OCI-LY7 (cell line): ENCODE measurements around the gene SLC2A4RG. TPM values are rescaled to one million over a fixed set of nuclear protein-coding genes. Genes with fewer than 3 reads are reported as not detected.

ENCODE experiments used
- small RNA-seq: library from RNA; depleted of rRNA; stranded (forward); fragments of <200 nt; gene quantifications from one replicate; pipeline ENCODE3, GENCODE V24; 2014
- total RNA-seq, 2 experiments: library from RNA; depleted of rRNA in 1 of 2; stranded (reverse); fragments of >200 nt in 1 of 2; shearing (Covaris generic) in 1 of 2; gene quantifications; 2 replicates each; pipeline ENCODE4 v1.2.3, GENCODE V29; 2014 to 2022

Gene SLC2A4RG
- total RNA-seq, 2 experiments from 2014 or later = 77.9 to 113 TPM

Small RNA genes within 50 kb of the gene (small RNA-seq; reads per million reads assigned to genes)
- gene LIME1 (not detected), gene TNFRSF6B (not detected)

Other genes with a start within 250 kb of the SLC2A4RG start
- gene EEF1A2, start 240.7 kb upstream of the SLC2A4RG start, total RNA-seq (2014; rRNA removed; shearing (Covaris generic)) = 0.22 and 0.36 TPM in 2 replicates
- gene EEF1A2, start 240.7 kb upstream of the SLC2A4RG start, total RNA-seq (2022) = 0.92 TPM in 1 of 2 replicates, not detected in the other
- 16.5 and 34.9 TPM in 2 replicates for gene PPDPF, start 219.0 kb upstream of the SLC2A4RG start, total RNA-seq (2014; rRNA removed; shearing (Covaris generic))
- gene PPDPF, start 219.0 kb upstream of the SLC2A4RG start, total RNA-seq (2022) = 117 and 126 TPM in 2 replicates
- 0.05 and 0.13 TPM in 2 replicates for gene PTK6, start 202.4 kb upstream of the SLC2A4RG start, total RNA-seq (2014; rRNA removed; shearing (Covaris generic))
- gene PTK6, start 202.4 kb upstream of the SLC2A4RG start, total RNA-seq (2022) = 1.8 and 2.0 TPM in 2 replicates
- gene SRMS, start 192.0 kb upstream of the SLC2A4RG start, total RNA-seq (2014; rRNA removed; shearing (Covaris generic)) = not detected in 2 replicates
- 0.42 TPM in 1 of 2 replicates, not detected in the other for gene SRMS, start 192.0 kb upstream of the SLC2A4RG start, total RNA-seq (2022)
- gene FNDC11, start 185.6 kb upstream of the SLC2A4RG start, total RNA-seq (2014; rRNA removed; shearing (Covaris generic)) = 0.15 and 0.41 TPM in 2 replicates
- 2.1 and 3.0 TPM in 2 replicates for gene FNDC11, start 185.6 kb upstream of the SLC2A4RG start, total RNA-seq (2022)
- 3.6 and 6.5 TPM in 2 replicates for gene HELZ2, start 165.5 kb upstream of the SLC2A4RG start, total RNA-seq (2014; rRNA removed; shearing (Covaris generic))
- gene HELZ2, start 165.5 kb upstream of the SLC2A4RG start, total RNA-seq (2022) = 8.3 and 8.6 TPM in 2 replicates
- gene GMEB2, start 112.7 kb upstream of the SLC2A4RG start, total RNA-seq (2014; rRNA removed; shearing (Covaris generic)) = 14.3 and 15.6 TPM in 2 replicates
- gene GMEB2, start 112.7 kb upstream of the SLC2A4RG start, total RNA-seq (2022) = 15.0 and 15.6 TPM in 2 replicates
- 4.0 and 6.7 TPM in 2 replicates for gene STMN3, start 86.4 kb upstream of the SLC2A4RG start, total RNA-seq (2014; rRNA removed; shearing (Covaris generic))
- 6.7 and 7.5 TPM in 2 replicates for gene STMN3, start 86.4 kb upstream of the SLC2A4RG start, total RNA-seq (2022)
- 20.0 and 22.5 TPM in 2 replicates for gene RTEL1, start 81.5 kb upstream of the SLC2A4RG start, total RNA-seq (2014; rRNA removed; shearing (Covaris generic))
- 47.2 and 55.0 TPM in 2 replicates for gene RTEL1, start 81.5 kb upstream of the SLC2A4RG start, total RNA-seq (2022)
- 1.4 and 6.6 TPM in 2 replicates for gene TNFRSF6B, start 43.1 kb upstream of the SLC2A4RG start, total RNA-seq (2014; rRNA removed; shearing (Covaris generic))
- 1.0 TPM in 1 of 2 replicates, not detected in the other for gene TNFRSF6B, start 43.1 kb upstream of the SLC2A4RG start, total RNA-seq (2022)
- gene ARFRP1, start 31.8 kb upstream of the SLC2A4RG start, total RNA-seq (2014; rRNA removed; shearing (Covaris generic)) = 47.9 and 53.3 TPM in 2 replicates
- gene ARFRP1, start 31.8 kb upstream of the SLC2A4RG start, total RNA-seq (2022) = 82.1 and 85.6 TPM in 2 replicates
- gene ZGPAT, start 31.7 kb upstream of the SLC2A4RG start, total RNA-seq (2014; rRNA removed; shearing (Covaris generic)) = 43.1 and 43.9 TPM in 2 replicates
- 50.8 and 55.4 TPM in 2 replicates for gene ZGPAT, start 31.7 kb upstream of the SLC2A4RG start, total RNA-seq (2022)
- 66.3 and 76.4 TPM in 2 replicates for gene LIME1, start 3.1 kb upstream of the SLC2A4RG start, total RNA-seq (2014; rRNA removed; shearing (Covaris generic))
- 67.9 and 75.6 TPM in 2 replicates for gene LIME1, start 3.1 kb upstream of the SLC2A4RG start, total RNA-seq (2022)
- 0.57 and 1.3 TPM in 2 replicates for gene ZBTB46, start 91.5 kb downstream of the SLC2A4RG start, total RNA-seq (2014; rRNA removed; shearing (Covaris generic))
- gene ZBTB46, start 91.5 kb downstream of the SLC2A4RG start, total RNA-seq (2022) = 0.67 and 1.1 TPM in 2 replicates
- not detected in 2 replicates for gene ABHD16B, start 121.7 kb downstream of the SLC2A4RG start, total RNA-seq (2014; rRNA removed; shearing (Covaris generic))
- 0.29 TPM in 1 of 2 replicates, not detected in the other for gene ABHD16B, start 121.7 kb downstream of the SLC2A4RG start, total RNA-seq (2022)
- 27.2 and 28.6 TPM in 2 replicates for gene TPD52L2, start 125.5 kb downstream of the SLC2A4RG start, total RNA-seq (2014; rRNA removed; shearing (Covaris generic))
- gene TPD52L2, start 125.5 kb downstream of the SLC2A4RG start, total RNA-seq (2022) = 47.0 and 51.0 TPM in 2 replicates
- gene DNAJC5, start 155.3 kb downstream of the SLC2A4RG start, total RNA-seq (2014; rRNA removed; shearing (Covaris generic)) = 23.5 and 27.7 TPM in 2 replicates
- gene DNAJC5, start 155.3 kb downstream of the SLC2A4RG start, total RNA-seq (2022) = 24.1 and 27.5 TPM in 2 replicates
- gene UCKL1, start 216.6 kb downstream of the SLC2A4RG start, total RNA-seq (2014; rRNA removed; shearing (Covaris generic)) = 19.8 and 25.6 TPM in 2 replicates
- gene UCKL1, start 216.6 kb downstream of the SLC2A4RG start, total RNA-seq (2022) = 42.6 and 43.0 TPM in 2 replicates
- 5.6 and 7.2 TPM in 2 replicates for gene ZNF512B, start 230.2 kb downstream of the SLC2A4RG start, total RNA-seq (2014; rRNA removed; shearing (Covaris generic))
- gene ZNF512B, start 230.2 kb downstream of the SLC2A4RG start, total RNA-seq (2022) = 13.6 and 14.3 TPM in 2 replicates
- gene SAMD10, start 239.9 kb downstream of the SLC2A4RG start, total RNA-seq (2014; rRNA removed; shearing (Covaris generic)) = 3.1 and 12.0 TPM in 2 replicates
- 11.9 and 13.3 TPM in 2 replicates for gene SAMD10, start 239.9 kb downstream of the SLC2A4RG start, total RNA-seq (2022)
- 45.1 and 61.5 TPM in 2 replicates for gene PRPF6, start 241.4 kb downstream of the SLC2A4RG start, total RNA-seq (2014; rRNA removed; shearing (Covaris generic))
- gene PRPF6, start 241.4 kb downstream of the SLC2A4RG start, total RNA-seq (2022) = 70.4 and 73.7 TPM in 2 replicates